K562 (cell line): ENCODE measurements around the gene MYO3B. TPM values are rescaled to one million over a fixed set of nuclear protein-coding genes. Genes with fewer than 3 reads are reported as not detected.
"Not testable (repeated sequence)": the region's sequence is repeated elsewhere in the genome, so short reads cannot be mapped to it uniquely, and the experiment has no call there.

Experiments used
- ATF7 ChIP-seq: fragments of 450-650 bp; IDR thresholded peaks from 2 replicates; pipeline ENCODE4 v1.7.1; 2014; ENCODE audit warnings: mild to moderate bottlenecking, moderate library complexity
- CHCHD3 ChIP-seq: fragments of 250-450 bp; sonication (Bioruptor Pico); IDR thresholded peaks from 2 replicates; pipeline ENCODE4 v2.1.2; 2022; ENCODE audit warnings: mild to moderate bottlenecking
- CREM ChIP-seq: IDR thresholded peaks from 2 replicates; pipeline ENCODE4 v1.6.1; 2014; ENCODE audit warnings: antibody characterized with exemption, low read depth
- E2F5 ChIP-seq: sonication (generic); formaldehyde crosslinking; IDR thresholded peaks from 2 replicates; pipeline ENCODE4 v1.8.0; 2022; ENCODE audit warnings: mild to moderate bottlenecking, missing genetic modification reagents
- E2F6 ChIP-seq, 2 experiments: IDR thresholded peaks; 2 replicates each; pipeline ENCODE4 v1.6.1; 2011; ENCODE audit warnings: borderline replicate concordance in 1 of 2, control low read depth in 1 of 2, low read depth in 1 of 2, low read length in 1 of 2, mild to moderate bottlenecking in 1 of 2, mixed read lengths in 1 of 2, moderate library complexity in 1 of 2; ENCODE audit not compliant: insufficient read depth in 1 of 2, insufficient read length in 1 of 2, poor library complexity in 1 of 2, severe bottlenecking in 1 of 2; ENCODE audit errors: extremely low read depth in 1 of 2
- ESRRB ChIP-seq: fragments of 250-450 bp; sonication (Bioruptor Pico); IDR thresholded peaks from 2 replicates; pipeline ENCODE4 v1.5.0; 2020; ENCODE audit warnings: mild to moderate bottlenecking, moderate library complexity, borderline replicate concordance
- FOXA1 ChIP-seq: fragments of 450-650 bp; IDR thresholded peaks from 2 replicates; pipeline ENCODE4 v1.6.1; 2016; ENCODE audit warnings: mild to moderate bottlenecking, borderline replicate concordance
- FOXM1 ChIP-seq, 2 experiments: fragments of 450-650 bp in 1 of 2; sonication (generic) in 1 of 2; formaldehyde crosslinking in 1 of 2; IDR thresholded peaks; 2 replicates each; pipeline versions ENCODE4 v1.6.1 to v1.9.0; 2017 to 2022; ENCODE audit warnings: low read depth in 2 of 2, mild to moderate bottlenecking in 2 of 2, missing genetic modification reagents in 1 of 2, moderate library complexity in 1 of 2
- MAZ ChIP-seq, 2 experiments: fragments of 450-650 bp in 1 of 2; sonication (generic) in 1 of 2; formaldehyde crosslinking; IDR thresholded peaks in 1 of 2; conservative IDR thresholded peaks in 1 of 2; 2 replicates each; pipeline versions ENCODE4 v1.4.0 to v1.5.0; 2020; ENCODE audit warnings: mild to moderate bottlenecking in 1 of 2, missing genetic modification reagents in 1 of 2
- MBD1 ChIP-seq: fragments of 250-450 bp; sonication (Bioruptor Pico); IDR thresholded peaks from 2 replicates; pipeline ENCODE4 v1.8.0; 2022; ENCODE audit warnings: inconsistent platforms
- MXD1 ChIP-seq: fragments of 250-450 bp; sonication (Bioruptor Pico); IDR thresholded peaks from 2 replicates; pipeline ENCODE4 v1.8.0; 2021; ENCODE audit warnings: borderline replicate concordance, mild to moderate bottlenecking, moderate library complexity; ENCODE audit not compliant: poor library complexity, severe bottlenecking
- NUFIP1 ChIP-seq: fragments of 450-650 bp; IDR thresholded peaks from 2 replicates; pipeline ENCODE4 v1.6.1; 2018; ENCODE audit not compliant: partially characterized antibody
- PPARD ChIP-seq: fragments of 250-450 bp; sonication (Bioruptor Pico); IDR thresholded peaks from 2 replicates; pipeline ENCODE4 v1.8.0; 2022; ENCODE audit warnings: inconsistent platforms, mild to moderate bottlenecking, moderate library complexity
- PTBP1 ChIP-seq: fragments of 200-400 bp; formaldehyde crosslinking; IDR thresholded peaks from 2 replicates; pipeline ENCODE4 v1.6.1; 2017; ENCODE audit warnings: low read depth, low read length
- TCF15 ChIP-seq: fragments of 250-450 bp; sonication (Bioruptor Pico); IDR thresholded peaks from 2 replicates; pipeline ENCODE4 v1.8.0; 2022; ENCODE audit warnings: moderate library complexity, mild to moderate bottlenecking, inconsistent platforms
- TFAP4 ChIP-seq: sonication (generic); formaldehyde crosslinking; IDR thresholded peaks from 2 replicates; pipeline ENCODE4 v1.8.0; 2022; ENCODE audit warnings: missing genetic modification reagents, mild to moderate bottlenecking, moderate library complexity, borderline replicate concordance
- ZKSCAN3 ChIP-seq: fragments of 250-450 bp; sonication (Bioruptor Pico); IDR thresholded peaks from 2 replicates; pipeline ENCODE4 v1.4.0; 2020
- ZNF696 ChIP-seq: fragments of 250-450 bp; sonication (Bioruptor Pico); conservative IDR thresholded peaks from 2 replicates; pipeline ENCODE4 v1.4.0; 2020; ENCODE audit warnings: mild to moderate bottlenecking, moderate library complexity
- polyA plus RNA-seq, 8 experiments: library from polyadenylated mRNA; depleted of rRNA in 4 of 8; stranded (reverse) in 5 of 8; unstranded in 3 of 8; fragments of >200 nt; fragmentation: Nextera tagmentation in 2 of 8; fragmentation: Illumina TruSeq in 1 of 8; extraction: Ambion mirVana in 2 of 8; extraction: Trizol in 1 of 8; gene quantifications; 2 replicates each; pipeline versions ENCODE4 v1.2.1 to v1.2.3, GENCODE V29; 2011 to 2014; ENCODE audit warnings: inconsistent platforms in 1 of 8, missing spikeins in 1 of 8
- total RNA-seq, 7 experiments: library from RNA; depleted of rRNA in 6 of 7; stranded (reverse); fragments of >200 nt in 6 of 7; fragmentation: Illumina TruSeq in 2 of 7; extraction: Trizol in 2 of 7; gene quantifications; 2 replicates each; pipeline versions ENCODE4 v1.2.1 to v1.2.3, GENCODE V29; 2011 to 2021; ENCODE audit warnings: low replicate concordance in 1 of 7

MYO3B gene
- total and polyA plus RNA-seq, 9 of the 15 experiments (the other 6 are each of a cell fraction or from before 2014, with no cell fraction given) = 2.7 to 6.5 (median 3.6) TPM

GRCh38 chr2:170263728-170264521 is 86.0 kb downstream of the MYO3B start (continued):
- peak; percentile 88; the same call in 1 of the 2 replicates for TF ChIP-seq PTBP1
- peak; percentile 91; the same call in 1 of the 2 replicates for TF ChIP-seq PPARD (CRISPR knock-in tag)
- peak; percentile 66; the same call in 1 of the 2 replicates for TF ChIP-seq CREM
- peak; percentile 89 for TF ChIP-seq TFAP4 (CRISPR knock-in tag)
- peak in 1 of 2 experiments; percentile 25 for TF ChIP-seq E2F6 (IDR thresholded peaks at IDR 0.05; ENCODE audit: borderline replicate concordance in 1 of 2, extremely low read depth in 1 of 2, insufficient read depth in 1 of 2, insufficient read length in 1 of 2, low read depth in 1 of 2, low read length in 1 of 2, poor library complexity in 1 of 2, severe bottlenecking in 1 of 2)
- peak; percentile 97 for TF ChIP-seq MBD1 (CRISPR knock-in tag)
- peak; percentile 92 for TF ChIP-seq ATF7
- peak; percentile 93 for TF ChIP-seq ZKSCAN3
- TF ChIP-seq CHCHD3 (CRISPR knock-in tag) = peak; percentile 80; the same call in 1 of the 2 replicates
- peak; percentile 82 for TF ChIP-seq MXD1 (CRISPR knock-in tag)
- TF ChIP-seq TCF15 = peak; percentile 99
- peak; percentile 82; the same call in 1 of the 2 replicates for TF ChIP-seq FOXA1
- TF ChIP-seq ZNF696 = peak; percentile 89
- peak; percentile 69 to 98 for TF ChIP-seq MAZ (CRISPR knock-in tag; conservative IDR thresholded peaks at IDR 0.05 in 1 of 2, IDR thresholded peaks at IDR 0.05 in 1 of 2)
- peak; percentile 47; the same call in 1 of the 2 replicates for TF ChIP-seq ESRRB (CRISPR knock-in tag)
- TF ChIP-seq FOXM1 (IDR thresholded peaks at IDR 0.05; ENCODE audit: low read depth) = peak; percentile 99
- not testable (repeated sequence) for TF ChIP-seq FOXM1 (CRISPR knock-in tag; IDR thresholded peaks at IDR 0.05; ENCODE audit: low read depth)
- TF ChIP-seq E2F5 (CRISPR knock-in tag) = 0 out of 2 replicates have a peak, but pooled peaks have one; percentile 58
- TF ChIP-seq NUFIP1 = peak; percentile 49
